H9 (cell line): Measurements from ENCODE around the gene C17orf107. TPM values are rescaled to one million over a fixed set of nuclear protein-coding genes. Genes with fewer than 3 reads are reported as not detected.

Source experiments
- DNase-seq: peaks from one replicate; pipeline ENCODE4 v3.0.0-alpha.2; 2017
- H2AFZ ChIP-seq: one replicate; pipeline ENCODE4 v1.6.1; 2013; ENCODE audit warnings: mild to moderate bottlenecking, low read length, control low read depth, moderate library complexity
- H2AK5ac ChIP-seq: 2 replicates; pipeline ENCODE4 v1.6.1; 2013; ENCODE audit warnings: low read length, control low read depth, mixed read lengths; ENCODE audit not compliant: insufficient read length
- H2BK120ac ChIP-seq: one replicate; pipeline ENCODE4 v1.6.1; 2013; ENCODE audit warnings: low read depth, mild to moderate bottlenecking, low read length, control low read depth, inconsistent platforms; ENCODE audit not compliant: poor library complexity, severe bottlenecking
- H2BK12ac ChIP-seq: 2 replicates; pipeline ENCODE4 v1.6.1; 2013; ENCODE audit warnings: low read length, control low read depth, mixed read lengths, low read depth; ENCODE audit not compliant: insufficient read length
- H2BK15ac ChIP-seq: 2 replicates; pipeline ENCODE4 v1.6.1; 2013; ENCODE audit warnings: low read depth, low read length, control low read depth
- H2BK20ac ChIP-seq: one replicate; pipeline ENCODE4 v1.6.1; 2013; ENCODE audit warnings: low read depth, mild to moderate bottlenecking, low read length, control low read depth, inconsistent platforms; ENCODE audit not compliant: poor library complexity, severe bottlenecking
- H2BK5ac ChIP-seq: 2 replicates; pipeline ENCODE4 v1.6.1; 2013; ENCODE audit warnings: low read length, control low read depth, mixed read lengths; ENCODE audit not compliant: insufficient read length
- H3K14ac ChIP-seq: 2 replicates; pipeline ENCODE4 v1.6.1; 2013; ENCODE audit warnings: low read length, control low read depth; ENCODE audit not compliant: insufficient read depth
- H3K18ac ChIP-seq: 2 replicates; pipeline ENCODE4 v1.6.1; 2013; ENCODE audit warnings: low read depth, mild to moderate bottlenecking, mixed read lengths, low read length, control low read depth; ENCODE audit not compliant: insufficient read length
- H3K23ac ChIP-seq: 2 replicates; pipeline ENCODE4 v1.6.1; 2013; ENCODE audit warnings: low read length, control low read depth, mixed read lengths, low read depth; ENCODE audit not compliant: insufficient read length
- H3K23me2 ChIP-seq: 2 replicates; pipeline ENCODE4 v1.6.1; 2013; ENCODE audit warnings: low read depth, mild to moderate bottlenecking, mixed read lengths, low read length, control low read depth; ENCODE audit not compliant: insufficient read length, poor library complexity, severe bottlenecking
- H3K27ac ChIP-seq: 2 replicates; pipeline ENCODE4 v1.5.1; 2013; ENCODE audit warnings: low read length, control low read depth, mixed read lengths, low read depth; ENCODE audit not compliant: insufficient read length
- H3K27me3 ChIP-seq: 2 replicates; pipeline ENCODE4 v1.6.1; 2013; ENCODE audit warnings: low read length, control low read depth, inconsistent platforms; ENCODE audit not compliant: insufficient read depth
- H3K4ac ChIP-seq: 2 replicates; pipeline ENCODE4 v1.6.1; 2013; ENCODE audit warnings: low read depth, mild to moderate bottlenecking, control low read depth, inconsistent platforms, low read length, moderate library complexity
- H3K4me1 ChIP-seq: 2 replicates; pipeline ENCODE4 v1.6.1; 2013; ENCODE audit warnings: low read length, control low read depth, inconsistent platforms; ENCODE audit not compliant: insufficient read depth
- H3K4me2 ChIP-seq: 2 replicates; pipeline ENCODE4 v1.6.1; 2013; ENCODE audit warnings: low read length, control low read depth, mixed read lengths; ENCODE audit not compliant: insufficient read length, insufficient read depth
- H3K56ac ChIP-seq: 2 replicates; pipeline ENCODE4 v1.6.1; 2013; ENCODE audit warnings: low read depth, mild to moderate bottlenecking, mixed read lengths, low read length, control low read depth; ENCODE audit not compliant: insufficient read length
- H3K79me1 ChIP-seq: 2 replicates; pipeline ENCODE4 v1.6.1; 2013; ENCODE audit warnings: low read depth, mild to moderate bottlenecking, moderate library complexity, low read length, control low read depth, inconsistent platforms; ENCODE audit not compliant: insufficient read depth, poor library complexity, severe bottlenecking
- H3K79me2 ChIP-seq: 2 replicates; pipeline ENCODE4 v1.6.1; 2013; ENCODE audit warnings: low read length, control low read depth, inconsistent platforms; ENCODE audit not compliant: insufficient read depth
- H3K9ac ChIP-seq: 2 replicates; pipeline ENCODE4 v1.6.1; 2013; ENCODE audit warnings: low read length, control low read depth, mixed read lengths; ENCODE audit not compliant: insufficient read length; ENCODE audit errors: extremely low read depth
- H3K9me3 ChIP-seq: one replicate; pipeline ENCODE4 v1.6.1; 2013; ENCODE audit warnings: low read depth, low read length, inconsistent platforms; ENCODE audit not compliant: control insufficient read depth
- H3T11ph ChIP-seq: one replicate; pipeline ENCODE4 v1.6.1; 2013; ENCODE audit warnings: mild to moderate bottlenecking, low read length, control low read depth, inconsistent platforms
- H4K20me1 ChIP-seq: one replicate; pipeline ENCODE4 v1.6.1; 2013; ENCODE audit not compliant: control insufficient read depth, insufficient read length, insufficient read depth
- H4K5ac ChIP-seq: 2 replicates; pipeline ENCODE4 v1.6.1; 2013; ENCODE audit warnings: low read depth, mild to moderate bottlenecking, mixed read lengths, low read length, control low read depth; ENCODE audit not compliant: insufficient read length
- H4K8ac ChIP-seq: replicated peaks from 2 replicates; pipeline ENCODE4 v1.6.1; 2013; ENCODE audit warnings: low read length, control low read depth, mixed read lengths, low read depth; ENCODE audit not compliant: insufficient read length
- H4K91ac ChIP-seq: 2 replicates; pipeline ENCODE4 v1.6.1; 2013; ENCODE audit warnings: low read depth, mild to moderate bottlenecking, moderate library complexity, mixed read lengths, low read length, control low read depth; ENCODE audit not compliant: insufficient read length
- H3K27ac Mint-ChIP-seq, 3 experiments: 2 replicates in 2 of 3; 3 replicates in 1 of 3; pipeline ENCODE4 v1.8.0; 2020 to 2021; ENCODE audit warnings: mixed read lengths in 3 of 3, mild to moderate bottlenecking in 1 of 3, moderate library complexity in 1 of 3
- H3K27me3 Mint-ChIP-seq: 2 replicates; pipeline ENCODE4 v1.8.0; 2021; ENCODE audit warnings: low read depth, mild to moderate bottlenecking, moderate library complexity, mixed read lengths
- H3K36me3 Mint-ChIP-seq, 3 experiments: 2 replicates in 2 of 3; 3 replicates in 1 of 3; pipeline ENCODE4 v1.8.0; 2020 to 2021; ENCODE audit warnings: low read depth in 3 of 3, mixed read lengths in 3 of 3; ENCODE audit not compliant: insufficient read depth in 1 of 3
- H3K4me1 Mint-ChIP-seq, 2 experiments: 2 replicates each; pipeline ENCODE4 v1.8.0; 2020; ENCODE audit warnings: mixed read lengths in 2 of 2
- H3K4me3 Mint-ChIP-seq, 2 experiments: 2 replicates in 1 of 2; 3 replicates in 1 of 2; pipeline ENCODE4 v1.8.0; 2020 to 2021; ENCODE audit warnings: mild to moderate bottlenecking in 2 of 2, mixed read lengths in 2 of 2, moderate library complexity in 1 of 2
- H3K9me3 Mint-ChIP-seq, 2 experiments: 2 replicates in 1 of 2; 3 replicates in 1 of 2; pipeline ENCODE4 v1.8.0; 2020; ENCODE audit warnings: mild to moderate bottlenecking in 2 of 2, mixed read lengths in 2 of 2, moderate library complexity in 1 of 2
- WGBS: extraction: QIAGEN DNeasy Blood & Tissue Kit; methylation state at CpG from one replicate; pipeline ENCODE4 v1.1.7; 2013; ENCODE audit warnings: missing lambda C conversion rate, low lambda C conversion rate, mixed read lengths; ENCODE audit not compliant: insufficient read length; ENCODE audit errors: extremely low coverage; 5-methylcytosine and 5-hydroxymethylcytosine counted together
- total RNA-seq: library from RNA; stranded (reverse); gene quantifications from 2 replicates; pipeline ENCODE4 v1.2.1, GENCODE V29; 2021
- TF ChIP-seq, protein P1 (sequence below): fragments of 200-600 bp; sonication (generic); conservative IDR thresholded peaks from 3 replicates; pipeline ENCODE4 v1.8.0; 2021; ENCODE audit warnings: antibody characterized with exemption, mild to moderate bottlenecking

Gene C17orf107
- total RNA-seq, 1 experiment from 2014 or later: 4.4 TPM

DNA sequence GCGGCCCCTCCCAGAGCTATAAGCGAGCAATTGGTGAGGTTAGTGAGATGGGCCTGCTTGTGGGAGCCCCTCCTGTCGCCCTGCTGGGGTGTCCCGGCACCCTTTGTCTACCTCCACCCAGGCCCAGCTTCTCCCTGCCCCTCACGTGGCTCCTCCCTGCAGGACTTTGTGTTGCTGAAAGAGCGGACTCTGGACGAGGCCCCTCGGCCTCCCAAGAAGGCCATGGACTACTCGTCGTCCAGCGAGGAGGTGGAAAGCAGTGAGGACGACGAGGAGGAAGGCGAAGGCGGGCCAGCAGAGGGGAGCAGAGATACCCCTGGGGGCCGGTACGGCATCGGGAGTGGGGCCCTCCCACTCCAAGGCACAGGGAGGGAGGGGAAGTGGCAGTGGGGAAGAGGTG is 6.1 kb upstream of the C17orf107 start:
- Histone ChIP-seq H3K23me2 (no peaks in the 10 kb centered on the region), H2BK120ac (no peak overlapping the region), H3K9me3 (no peaks in the 10 kb centered on the region), H4K5ac (no peak overlapping the region), H2BK5ac (no peak overlapping the region), H3K4ac (no peak overlapping the region), H3K27ac (no peak overlapping the region), H2BK12ac (no peak overlapping the region), H3K79me2 (no peaks in the 10 kb centered on the region), H3K27me3 (no peaks in the 10 kb centered on the region), H3K9ac (no peak overlapping the region), H3T11ph (no peak overlapping the region), H4K91ac (no peak overlapping the region), H2BK15ac (no peak overlapping the region), H3K56ac (no peak overlapping the region), H3K18ac (no peak overlapping the region), H2BK20ac (no peak overlapping the region), H2AK5ac (no peak overlapping the region), H3K79me1 (no peaks in the 10 kb centered on the region), H4K8ac (no peak overlapping the region), H3K14ac (no peak overlapping the region), H3K23ac (no peak overlapping the region), H2AFZ (no peak overlapping the region), H4K20me1 (no peaks in the 10 kb centered on the region), H3K4me2 (no peak overlapping the region), H3K4me1 (no peaks in the 10 kb centered on the region)
- peaks cover 8 to 56% (median 53%) of the 10 kb centered on the region in 3 experiments; a peak in 6 of 7 replicates for H3K36me3 Mint-ChIP-seq
- no peak overlapping the region for H3K27ac Mint-ChIP-seq
- TF ChIP-seq, protein P1, sequence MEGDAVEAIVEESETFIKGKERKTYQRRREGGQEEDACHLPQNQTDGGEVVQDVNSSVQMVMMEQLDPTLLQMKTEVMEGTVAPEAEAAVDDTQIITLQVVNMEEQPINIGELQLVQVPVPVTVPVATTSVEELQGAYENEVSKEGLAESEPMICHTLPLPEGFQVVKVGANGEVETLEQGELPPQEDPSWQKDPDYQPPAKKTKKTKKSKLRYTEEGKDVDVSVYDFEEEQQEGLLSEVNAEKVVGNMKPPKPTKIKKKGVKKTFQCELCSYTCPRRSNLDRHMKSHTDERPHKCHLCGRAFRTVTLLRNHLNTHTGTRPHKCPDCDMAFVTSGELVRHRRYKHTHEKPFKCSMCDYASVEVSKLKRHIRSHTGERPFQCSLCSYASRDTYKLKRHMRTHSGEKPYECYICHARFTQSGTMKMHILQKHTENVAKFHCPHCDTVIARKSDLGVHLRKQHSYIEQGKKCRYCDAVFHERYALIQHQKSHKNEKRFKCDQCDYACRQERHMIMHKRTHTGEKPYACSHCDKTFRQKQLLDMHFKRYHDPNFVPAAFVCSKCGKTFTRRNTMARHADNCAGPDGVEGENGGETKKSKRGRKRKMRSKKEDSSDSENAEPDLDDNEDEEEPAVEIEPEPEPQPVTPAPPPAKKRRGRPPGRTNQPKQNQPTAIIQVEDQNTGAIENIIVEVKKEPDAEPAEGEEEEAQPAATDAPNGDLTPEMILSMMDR: no peak
- WGBS: no CpG with 5 or more reads among the region's 18 CpGs
- H3K9me3 Mint-ChIP-seq: no peaks in the 10 kb centered on the region
- H3K4me3 Mint-ChIP-seq: no peak overlapping the region
- no peaks in the 10 kb centered on the region for H3K27me3 Mint-ChIP-seq
- H3K4me1 Mint-ChIP-seq: peaks cover 0 to 14% of the 10 kb centered on the region in 2 experiments; a peak in 2 of 4 replicates
- no peak for DNase-seq
